Fibroblast of mammary gland (primary cell): ENCODE measurements around the gene RFTN1.

ENCODE experiments used
- DNase-seq: peaks from one replicate; pipeline ENCODE4 v3.0.0-alpha.2; 2010; ENCODE audit warnings: low read depth
- H3K4me3 ChIP-seq: 2 replicates; pipeline ENCODE4 v1.5.1; 2011; ENCODE audit warnings: low read depth, mild to moderate bottlenecking, low read length, moderate library complexity; ENCODE audit not compliant: control insufficient read depth
- TF ChIP-seq, protein P1 (sequence below): conservative IDR thresholded peaks from 2 replicates; pipeline ENCODE4 v1.5.1; 2011; ENCODE audit warnings: low read depth, low read length, inconsistent platforms; ENCODE audit not compliant: control insufficient read depth, insufficient read depth

The RFTN1 gene

DNA sequence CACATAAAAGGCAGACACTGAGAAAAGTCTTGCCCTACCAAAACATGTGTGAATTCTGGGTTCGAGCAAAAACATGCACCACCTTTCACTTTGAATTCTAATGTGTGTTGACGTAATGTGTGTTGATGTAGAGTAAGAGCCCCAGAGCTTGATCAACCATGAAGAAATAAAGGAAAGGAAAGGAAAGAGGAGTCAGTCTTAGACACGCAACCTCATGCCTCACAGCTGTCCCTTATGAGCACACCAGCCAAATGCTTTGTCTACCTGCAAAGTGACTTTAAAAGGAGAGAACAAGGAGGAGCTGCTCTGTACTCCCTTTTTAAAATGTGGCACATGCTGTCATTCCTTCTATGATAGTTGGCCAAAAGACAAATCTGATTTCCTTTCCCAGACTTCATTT, 80.8 kb downstream of the RFTN1 start:
- no peak overlapping the region for H3K4me3 ChIP-seq
- TF ChIP-seq, protein P1, sequence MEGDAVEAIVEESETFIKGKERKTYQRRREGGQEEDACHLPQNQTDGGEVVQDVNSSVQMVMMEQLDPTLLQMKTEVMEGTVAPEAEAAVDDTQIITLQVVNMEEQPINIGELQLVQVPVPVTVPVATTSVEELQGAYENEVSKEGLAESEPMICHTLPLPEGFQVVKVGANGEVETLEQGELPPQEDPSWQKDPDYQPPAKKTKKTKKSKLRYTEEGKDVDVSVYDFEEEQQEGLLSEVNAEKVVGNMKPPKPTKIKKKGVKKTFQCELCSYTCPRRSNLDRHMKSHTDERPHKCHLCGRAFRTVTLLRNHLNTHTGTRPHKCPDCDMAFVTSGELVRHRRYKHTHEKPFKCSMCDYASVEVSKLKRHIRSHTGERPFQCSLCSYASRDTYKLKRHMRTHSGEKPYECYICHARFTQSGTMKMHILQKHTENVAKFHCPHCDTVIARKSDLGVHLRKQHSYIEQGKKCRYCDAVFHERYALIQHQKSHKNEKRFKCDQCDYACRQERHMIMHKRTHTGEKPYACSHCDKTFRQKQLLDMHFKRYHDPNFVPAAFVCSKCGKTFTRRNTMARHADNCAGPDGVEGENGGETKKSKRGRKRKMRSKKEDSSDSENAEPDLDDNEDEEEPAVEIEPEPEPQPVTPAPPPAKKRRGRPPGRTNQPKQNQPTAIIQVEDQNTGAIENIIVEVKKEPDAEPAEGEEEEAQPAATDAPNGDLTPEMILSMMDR, result no peak
- no peak for DNase-seq

DNA sequence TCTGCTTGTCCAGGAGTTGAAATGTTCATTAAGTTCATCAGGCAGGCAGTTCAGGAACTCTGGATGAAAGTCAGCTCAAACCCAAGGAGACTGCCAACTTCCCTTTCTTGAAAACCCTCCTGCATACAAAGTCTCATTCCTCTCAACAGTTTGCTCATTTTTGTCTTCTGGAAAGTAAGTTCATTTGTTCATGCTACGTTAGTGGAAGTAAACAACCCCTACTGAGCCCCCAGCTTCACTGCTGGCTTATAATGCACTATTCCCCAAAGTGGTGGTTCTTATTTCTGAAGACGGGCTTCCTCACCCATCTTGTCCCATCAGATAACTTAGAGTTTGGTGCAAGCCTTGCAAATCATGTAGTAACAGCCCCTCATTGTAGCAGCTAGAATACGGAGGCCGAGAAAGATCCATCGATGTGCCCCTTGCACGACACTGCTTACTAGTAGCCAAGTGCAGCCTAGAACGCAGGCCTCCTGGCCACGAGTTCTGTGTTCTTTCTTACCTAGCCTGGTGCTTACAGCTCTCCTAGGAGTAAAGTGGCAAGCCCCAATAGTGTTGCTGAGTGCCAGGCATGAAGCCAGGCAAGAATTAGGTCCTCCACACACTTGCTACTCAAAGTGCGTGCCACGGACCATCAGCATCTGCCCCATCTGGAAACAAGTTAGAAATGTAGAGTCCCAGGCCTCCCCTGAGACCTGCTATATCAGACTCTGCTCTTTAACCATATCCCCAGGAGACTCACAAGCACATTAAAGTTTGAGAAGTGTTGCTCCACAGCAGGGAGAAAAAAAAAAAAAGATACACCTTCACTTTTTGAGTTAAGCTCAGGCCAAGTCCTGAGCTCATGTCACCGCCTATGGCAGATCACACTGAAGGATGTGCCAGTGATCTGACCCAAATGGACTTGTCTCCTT, 82.5 kb downstream of the RFTN1 start:
- TF ChIP-seq, protein P1, result no peak
- no peak for DNase-seq
- H3K4me3 ChIP-seq, result no peak overlapping the region

GRCh38 chr3:16429086-16429485, 84.4 kb downstream of the RFTN1 start:
- TF ChIP-seq, protein P1, result no peak
- DNase-seq, result peak; percentile 47
- H3K4me3 ChIP-seq, result no peak overlapping the region

GRCh38 chr3:16428612-16429011, 84.9 kb downstream of the RFTN1 start:
- TF ChIP-seq, protein P1, result no peak
- DNase-seq, result no peak

DNA sequence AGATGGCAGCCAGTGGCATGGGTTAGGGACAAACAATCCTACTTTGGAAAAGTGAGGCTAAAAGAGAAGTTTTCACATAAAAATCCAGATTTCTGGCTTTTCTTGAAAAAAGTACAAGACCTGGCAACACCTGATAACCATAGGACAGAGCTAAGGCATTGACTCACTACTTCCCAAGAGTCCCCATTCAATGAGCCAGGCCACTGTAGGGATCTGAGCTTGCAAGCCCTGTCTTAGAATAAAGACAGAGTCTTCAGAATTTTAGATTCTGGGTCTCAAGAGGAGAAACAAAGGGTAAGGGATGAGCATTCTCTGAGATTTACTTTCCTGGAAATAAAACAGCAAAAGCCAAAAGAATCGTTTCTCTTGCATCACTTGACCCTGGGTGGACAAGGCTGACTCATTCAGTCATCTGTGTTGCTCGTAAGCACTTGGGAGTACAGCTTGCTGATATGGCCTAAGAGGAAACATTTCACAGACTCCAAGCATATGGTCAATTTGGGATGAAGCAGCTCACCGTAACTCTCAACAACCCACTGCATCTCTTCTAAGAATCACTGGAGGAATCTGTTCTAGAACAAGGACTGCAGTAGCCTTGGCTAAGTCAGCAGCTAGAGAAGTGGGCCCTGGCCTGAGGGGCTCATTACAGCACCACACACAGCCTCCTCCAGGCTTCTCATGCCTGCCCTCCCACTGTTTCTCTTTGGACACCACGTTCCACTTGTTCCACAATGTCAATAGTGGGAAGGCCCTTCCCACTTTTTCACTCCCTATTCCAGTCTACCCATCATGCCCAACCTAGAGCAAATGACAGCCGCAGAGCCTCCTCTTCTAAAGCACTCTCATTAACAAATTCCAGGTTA, 86.2 kb downstream of the RFTN1 start:
- DNase-seq, result peak; percentile 97
- TF ChIP-seq, protein P1, result no peak
- no peak overlapping the region for H3K4me3 ChIP-seq

More at GRCh38 chr3:16428612-16429011, 84.9 kb downstream of the RFTN1 start:
- no peak overlapping the region for H3K4me3 ChIP-seq

GRCh38 chr3:16426665-16427064, 86.8 kb downstream of the RFTN1 start:
- no peak overlapping the region for H3K4me3 ChIP-seq
- TF ChIP-seq, protein P1, result no peak
- no peak for DNase-seq
